WTC11 (cell line): ENCODE results near the gene ACBD4. TPM values are rescaled to one million over a fixed set of nuclear protein-coding genes. Genes with fewer than 3 reads are reported as not detected.

ENCODE experiments used
- ATAC-seq: fragments of 200-7000 bp; cut with Tn5 transposase; 2 replicates; pipeline ENCODE4 v1.10.0; 2021; ENCODE audit warnings: mild to moderate bottlenecking, moderate library complexity
- CTCF ChIA-PET: fragments of 300-600 bp; sonication (Branson Sonifier 250); formaldehyde crosslinking; loops from one replicate; lab custom pipeline; 2021; ENCODE audit warnings: antibody characterized with exemption; lab: Charles Lee
- POLR2A ChIA-PET: fragments of 350-600 bp; sonication (Branson Sonifier 250); formaldehyde crosslinking; loops from one replicate; lab custom pipeline; 2021; ENCODE audit warnings: antibody characterized with exemption; lab: Charles Lee
- DNase-seq: peaks from one replicate; pipeline ENCODE4 v3.0.0; 2021; ENCODE audit warnings: low spot score
- H3K27ac Mint-ChIP-seq: 2 replicates; pipeline ENCODE4 v1.8.0; 2021; ENCODE audit warnings: mixed read lengths
- H3K27me3 Mint-ChIP-seq: 2 replicates; pipeline ENCODE4 v1.8.0; 2021; ENCODE audit warnings: low read depth, mild to moderate bottlenecking, moderate library complexity, mixed read lengths
- H3K36me3 Mint-ChIP-seq: 2 replicates; pipeline ENCODE4 v1.8.0; 2021; ENCODE audit warnings: mixed read lengths
- H3K4me1 Mint-ChIP-seq: 2 replicates; pipeline ENCODE4 v1.8.0; 2022; ENCODE audit warnings: mixed read lengths
- H3K4me3 Mint-ChIP-seq: 2 replicates; pipeline ENCODE4 v1.8.0; 2021; ENCODE audit warnings: mild to moderate bottlenecking, moderate library complexity, mixed read lengths
- H3K9me3 Mint-ChIP-seq: 2 replicates; pipeline ENCODE4 v1.8.0; 2021; ENCODE audit warnings: mixed read lengths
- ATF2 ChIP-seq: sonication (generic); formaldehyde crosslinking; IDR thresholded peaks from 2 replicates; pipeline ENCODE4 v1.8.1; 2022; ENCODE audit warnings: low read depth, missing genetic modification reagents, borderline replicate concordance
- ATF6 ChIP-seq: sonication (generic); formaldehyde crosslinking; IDR thresholded peaks from 2 replicates; pipeline ENCODE4 v1.8.1; 2023; ENCODE audit warnings: mild to moderate bottlenecking, missing genetic modification reagents
- CTCF ChIP-seq: fragments of 200-600 bp; IDR thresholded peaks from 2 replicates; pipeline ENCODE4 v1.8.0; 2022; ENCODE audit warnings: antibody characterized with exemption
- E2F5 ChIP-seq: sonication (generic); formaldehyde crosslinking; IDR thresholded peaks from 2 replicates; pipeline ENCODE4 v1.8.1; 2022; ENCODE audit warnings: mild to moderate bottlenecking, moderate library complexity, missing genetic modification reagents
- FOXK1 ChIP-seq: sonication (generic); formaldehyde crosslinking; IDR thresholded peaks from 2 replicates; pipeline ENCODE4 v1.8.0; 2022; ENCODE audit warnings: mild to moderate bottlenecking, moderate library complexity, missing genetic modification reagents
- FOXP1 ChIP-seq: sonication (generic); formaldehyde crosslinking; IDR thresholded peaks from 2 replicates; pipeline ENCODE4 v1.8.0; 2022; ENCODE audit warnings: missing genetic modification reagents, mild to moderate bottlenecking, moderate library complexity, borderline replicate concordance
- HMGXB4 ChIP-seq: sonication (generic); formaldehyde crosslinking; IDR thresholded peaks from 2 replicates; pipeline ENCODE4 v1.8.1; 2023; ENCODE audit warnings: mild to moderate bottlenecking, moderate library complexity, missing genetic modification reagents
- IRF1 ChIP-seq: sonication (generic); formaldehyde crosslinking; IDR thresholded peaks from 2 replicates; pipeline ENCODE4 v1.8.0; 2023; ENCODE audit warnings: missing genetic modification reagents
- JAZF1 ChIP-seq: fragments of 250-450 bp; sonication (Bioruptor Pico); IDR thresholded peaks from 2 replicates; pipeline ENCODE4 v1.9.0; 2021; ENCODE audit warnings: moderate library complexity, mild to moderate bottlenecking, inconsistent platforms
- MAX ChIP-seq: sonication (generic); formaldehyde crosslinking; IDR thresholded peaks from 2 replicates; pipeline ENCODE4 v1.8.0; 2022; ENCODE audit warnings: mild to moderate bottlenecking, missing genetic modification reagents
- MLX ChIP-seq: sonication (generic); formaldehyde crosslinking; IDR thresholded peaks from 2 replicates; pipeline ENCODE4 v1.8.1; 2023; ENCODE audit warnings: mild to moderate bottlenecking, missing genetic modification reagents, moderate library complexity
- NFATC4 ChIP-seq: fragments of 250-450 bp; sonication (Bioruptor Pico); IDR thresholded peaks from 2 replicates; pipeline ENCODE4 v1.9.0; 2021; ENCODE audit warnings: mild to moderate bottlenecking
- PRRX2 ChIP-seq: fragments of 250-450 bp; sonication (Bioruptor Pico); IDR thresholded peaks from 2 replicates; pipeline ENCODE4 v1.8.0; 2021; ENCODE audit warnings: mild to moderate bottlenecking
- RELA ChIP-seq: sonication (generic); formaldehyde crosslinking; IDR thresholded peaks from 2 replicates; pipeline ENCODE4 v1.8.1; 2022; ENCODE audit warnings: missing genetic modification reagents, mild to moderate bottlenecking, borderline replicate concordance
- ZNF121 ChIP-seq: sonication (generic); formaldehyde crosslinking; IDR thresholded peaks from 2 replicates; pipeline ENCODE4 v1.8.0; 2023; ENCODE audit warnings: missing genetic modification reagents
- ZNF423 ChIP-seq: fragments of 250-450 bp; sonication (Bioruptor Pico); IDR thresholded peaks from 2 replicates; pipeline ENCODE4 v2.1.2; 2022; ENCODE audit warnings: mild to moderate bottlenecking, moderate library complexity
- ZNF425 ChIP-seq: fragments of 250-450 bp; sonication (Bioruptor Pico); conservative IDR thresholded peaks from 2 replicates; pipeline ENCODE4 v1.9.0; 2021; ENCODE audit warnings: mild to moderate bottlenecking
- ZNF671 ChIP-seq: fragments of 250-450 bp; sonication (Bioruptor Pico); IDR thresholded peaks from 2 replicates; pipeline ENCODE4 v1.8.0; 2021; ENCODE audit warnings: mild to moderate bottlenecking
- total RNA-seq: library from RNA; stranded (reverse); gene quantifications from 3 replicates; pipeline ENCODE4 v1.2.3, GENCODE V29; 2021

The ACBD4 gene
- total RNA-seq, 1 experiment from 2014 or later: 12.7 TPM

- no peak for TF ChIP-seq MLX (CRISPR knock-in tag)
- TF ChIP-seq RELA (CRISPR knock-in tag): no peak
- no peak for TF ChIP-seq ZNF121
- no peak for TF ChIP-seq CTCF
- peak; percentile 73; the same call in 1 of the 2 replicates for TF ChIP-seq FOXP1
- no peak for TF ChIP-seq E2F5 (CRISPR knock-in tag)
- peak; percentile 95 for TF ChIP-seq ZNF671 (CRISPR knock-in tag)
- peak; percentile 91 for TF ChIP-seq PRRX2 (CRISPR knock-in tag)
- no peak for TF ChIP-seq ATF2 (CRISPR knock-in tag)
- TF ChIP-seq NFATC4 (CRISPR knock-in tag): peak; percentile 96
- TF ChIP-seq JAZF1 (CRISPR knock-in tag): no peak
- TF ChIP-seq MAX (CRISPR knock-in tag): 0 out of 2 replicates have a peak, but pooled peaks have one; percentile 18
- no peak for TF ChIP-seq ATF6 (CRISPR knock-in tag)
- TF ChIP-seq ZNF425: peak; percentile 81; the same call in 1 of the 2 replicates
Measured at GRCh38 chr17:45148183-45149036, 12.9 kb downstream of the ACBD4 start, which contains the start of gene HEXIM1 (continued).

- DNase-seq (peak; percentile 90), ATAC-seq (peak; percentile 27)
- Mint-ChIP-seq H3K4me3 (peak overlapping the region; percentile 98), H3K27me3 (peaks cover 5% of the 10 kb centered on the region; the same call in 1 of the 2 replicates), H3K4me1 (peaks cover 31% of the 10 kb centered on the region), H3K27ac (peak overlapping the region; percentile 90), H3K9me3 (no peaks in the 10 kb centered on the region), H3K36me3 (no peaks in the 10 kb centered on the region; the same call in 1 of the 2 replicates)
- POLR2A ChIA-PET: interaction anchor here (0.5 to 6.1 kb wide), 34 partner anchors 8 to 503 kb away, joined by 3 to 242 read pairs (median 4); partner anchors contain the start of genes ACBD4, HEXIM2 and NMT1
- CTCF ChIA-PET: interaction anchor here (0.5 to 16.3 kb wide), 33 partner anchors 10 to 1034 kb away, joined by 3 to 531 read pairs (median 5); partner anchors contain the start of genes ACBD4, FMNL1, HEXIM2 and MAP3K14
- TF ChIP-seq CTCF (peak; percentile 39; the same call in 1 of the 2 replicates), FOXK1 (no peak), IRF1 (CRISPR knock-in tag) (no peak), PRRX2 (CRISPR knock-in tag) (0 out of 2 replicates have a peak, but pooled peaks have one; percentile 35), ZNF423 (CRISPR knock-in tag) (peak; percentile 33; the same call in 1 of the 2 replicates), HMGXB4 (CRISPR knock-in tag) (peak; percentile 81; the same call in 1 of the 2 replicates)
Measured at GRCh38 chr17:45149037-45149668, 13.7 kb downstream of the ACBD4 start.
